Endothelial cell of umbilical vein (primary cell): ENCODE results near the gene MTF2. TPM values are rescaled to one million over a fixed set of nuclear protein-coding genes. Genes with fewer than 3 reads are reported as not detected.

ENCODE experiments used
- BruUV-seq: library from RNA; stranded (reverse); fragments of 400-500 nt; replicated peaks from 2 replicates; lab custom pipeline; 2021; lab: Mats Ljungman, UMichigan
- CTCF ChIA-PET: fragments of 300-600, 350-600 bp; sonication (Branson Sonifier 250); formaldehyde crosslinking; loops from one replicate; lab custom pipeline; 2021; ENCODE audit warnings: antibody characterized with exemption, inconsistent platforms; lab: Charles Lee
- POLR2A ChIA-PET: fragments of 300-600, 350-600 bp; sonication (Branson Sonifier 250); formaldehyde crosslinking; loops from one replicate; lab custom pipeline; 2021; ENCODE audit warnings: antibody characterized with exemption, inconsistent platforms; lab: Charles Lee
- DNase-seq: peaks from one replicate; pipeline ENCODE4 v3.0.0-alpha.2; 2011; ENCODE audit warnings: low read depth, low spot score
- FAIRE-seq: peaks from 2 replicates; lab custom pipeline; 2011; peaks lifted over from hg19 to GRCh38; lab: Jason Lieb, UNC
- H2AFZ ChIP-seq: 2 replicates; pipeline ENCODE4 v1.6.0; 2012; ENCODE audit warnings: low read depth, low read length, control low read depth, inconsistent platforms
- H3K27ac ChIP-seq: 2 replicates; pipeline ENCODE4 v1.5.1; 2011; ENCODE audit warnings: low read depth, mild to moderate bottlenecking, control low read depth, low read length, moderate library complexity; ENCODE audit not compliant: insufficient read depth
- H3K27me3 ChIP-seq, 2 experiments: 2 replicates each; pipeline versions ENCODE4 v1.6.0 to v1.6.1; 2011; ENCODE audit warnings: low read length in 2 of 2, mixed read lengths in 1 of 2; ENCODE audit not compliant: control insufficient read depth in 2 of 2, insufficient read depth in 2 of 2
- H3K36me3 ChIP-seq, 2 experiments: 2 replicates in 1 of 2; 3 replicates in 1 of 2; pipeline ENCODE4 v1.5.1; 2011; ENCODE audit warnings: low read length in 2 of 2, mild to moderate bottlenecking in 1 of 2, moderate library complexity in 1 of 2; ENCODE audit not compliant: control insufficient read depth in 2 of 2, insufficient read depth in 2 of 2; ENCODE audit errors: extremely low read depth in 1 of 2
- H3K4me1 ChIP-seq: 3 replicates; pipeline ENCODE4 v1.5.1; 2011; ENCODE audit warnings: mild to moderate bottlenecking, low read length; ENCODE audit not compliant: control insufficient read depth, insufficient read depth; ENCODE audit errors: extremely low read depth
- H3K4me2 ChIP-seq: 2 replicates; pipeline ENCODE4 v1.6.1; 2011; ENCODE audit warnings: low read length, control low read depth, mixed read lengths; ENCODE audit not compliant: insufficient read depth
- H3K4me3 ChIP-seq, 3 experiments: fragments of 200-600 bp in 1 of 3; sonication (generic), shearing (Covaris generic) in 1 of 3; replicated peaks in 1 of 3; 2 replicates each; pipeline ENCODE4 v1.5.1; 2011 to 2016; ENCODE audit warnings: control low read depth in 3 of 3, low read length in 3 of 3, mild to moderate bottlenecking in 2 of 3, inconsistent platforms in 1 of 3, low read depth in 1 of 3, moderate library complexity in 1 of 3; ENCODE audit not compliant: insufficient read depth in 1 of 3
- H3K79me2 ChIP-seq: 2 replicates; pipeline ENCODE4 v1.6.0; 2012; ENCODE audit warnings: low read length, inconsistent platforms; ENCODE audit not compliant: control insufficient read depth, insufficient read depth
- H3K9ac ChIP-seq: replicated peaks from 2 replicates; pipeline ENCODE3; 2011; ENCODE audit warnings: low read length, control low read depth; ENCODE audit not compliant: insufficient read depth; ENCODE audit errors: extremely low read depth
- H3K9me1 ChIP-seq: replicated peaks from 3 replicates; pipeline ENCODE4 v1.6.0; 2011; ENCODE audit warnings: mild to moderate bottlenecking, low read length; ENCODE audit not compliant: control insufficient read depth, insufficient read depth; ENCODE audit errors: extremely low read depth
- H3K9me3 ChIP-seq: replicated peaks from 2 replicates; pipeline ENCODE4 v1.5.1; 2012; ENCODE audit warnings: low read length, inconsistent platforms; ENCODE audit not compliant: control insufficient read depth, insufficient read depth
- H4K20me1 ChIP-seq: replicated peaks from 2 replicates; pipeline ENCODE3; 2011; ENCODE audit warnings: mild to moderate bottlenecking, low read length; ENCODE audit not compliant: control insufficient read depth, insufficient read depth; ENCODE audit errors: extremely low read depth
- CTCF ChIP-seq, 2 donors: IDR thresholded peaks; 1 replicate in 1 of 2; 2 replicates in 1 of 2; pipeline ENCODE4 v1.5.1; 2011; ENCODE audit warnings: low read length in 2 of 2, mild to moderate bottlenecking in 2 of 2, moderate library complexity in 2 of 2, control low read depth in 1 of 2, inconsistent platforms in 1 of 2, low read depth in 1 of 2; ENCODE audit not compliant: insufficient read depth in 1 of 2; ENCODE audit errors: extremely low read depth in 1 of 2
- EZH2 ChIP-seq: IDR thresholded peaks from 2 replicates; pipeline ENCODE4 v1.6.1; 2012; ENCODE audit warnings: borderline replicate concordance, low read depth, mild to moderate bottlenecking, moderate library complexity, low read length, inconsistent platforms; ENCODE audit not compliant: severe bottlenecking
- FOS ChIP-seq: IDR thresholded peaks from 2 replicates; pipeline ENCODE4 v1.6.1; 2011; ENCODE audit warnings: mild to moderate bottlenecking, low read length, moderate library complexity, borderline replicate concordance; ENCODE audit not compliant: insufficient read depth
- GATA2 ChIP-seq: IDR thresholded peaks from 2 replicates; pipeline ENCODE4 v1.7.0; 2011; ENCODE audit warnings: low read depth, mild to moderate bottlenecking, moderate library complexity, mixed read lengths, low read length; ENCODE audit not compliant: insufficient read length, insufficient read depth
- JUN ChIP-seq: IDR thresholded peaks from 2 replicates; pipeline ENCODE4 v1.6.1; 2011; ENCODE audit warnings: borderline replicate concordance, low read depth; ENCODE audit not compliant: insufficient read length, insufficient read depth
- MAX ChIP-seq: IDR thresholded peaks from 2 replicates; pipeline ENCODE4 v1.6.1; 2011; ENCODE audit not compliant: insufficient read depth, insufficient read length
- MYC ChIP-seq: IDR thresholded peaks from one replicate; pipeline ENCODE4 v1.6.1; 2011; ENCODE audit warnings: mild to moderate bottlenecking, low read depth, low read length
- POLR2A ChIP-seq: IDR thresholded peaks from 2 replicates; pipeline ENCODE4 v1.6.1; 2012; ENCODE audit warnings: low read depth, mild to moderate bottlenecking, control low read depth, low read length
- POLR2AphosphoS5 ChIP-seq: IDR thresholded peaks from 2 replicates; pipeline ENCODE4 v1.6.1; 2012; ENCODE audit warnings: low read depth, mild to moderate bottlenecking, control low read depth, low read length, moderate library complexity; ENCODE audit not compliant: insufficient read depth
- dilution Hi-C: fragments of 300-500 bp; cut with MboI; formaldehyde crosslinking; loops from one replicate; pipeline ENCODE4 v1.15.0; 2019; ENCODE audit warnings: low sequenced_read_pairs; ENCODE audit not compliant: extremely low pct_ligation_motif_present
- intact Hi-C: fragments of 100-400 bp; cut with micrococcal nuclease; formaldehyde crosslinking; loops from one replicate; pipeline ENCODE4 v1.10.0; 2022
- polyA plus RNA-seq, 4 experiments: library from polyadenylated mRNA; depleted of rRNA in 3 of 4; stranded (reverse) in 3 of 4; unstranded in 1 of 4; fragments of >200 nt; gene quantifications; 2 replicates each; pipeline versions ENCODE4 v1.2.1 to v1.2.3, GENCODE V29; 2011 to 2012; ENCODE audit warnings: missing spikeins in 1 of 4
- total RNA-seq: library from RNA; stranded (reverse); gene quantifications from 2 replicates; pipeline ENCODE4 v1.2.3, GENCODE V29; 2021

MTF2 gene
- total and polyA plus RNA-seq, 2 donors (not counting 3 experiments of a cell fraction or from before 2014, with no cell fraction given): 20.1 to 40.5 TPM

- dilution Hi-C loops: no loop called here
- POLR2A ChIA-PET: no interaction called here
Measured at GRCh38 chr1:93033029-93033428, 46.1 kb upstream of the MTF2 start.

GRCh38 chr1:93033785-93034184 lies 45.3 kb upstream of the MTF2 start:
- H3K36me3 ChIP-seq: no peaks in the 10 kb centered on the region
- H4K20me1 ChIP-seq: no peaks in the 10 kb centered on the region
- no peak overlapping the region for H3K4me2 ChIP-seq
- dilution Hi-C loops: no loop called here
- H3K9me3 ChIP-seq: no peaks in the 10 kb centered on the region
- no peak for TF ChIP-seq FOS
- no peak for TF ChIP-seq MAX
- no peak for TF ChIP-seq GATA2
- TF ChIP-seq POLR2AphosphoS5: no peak
- no peak for TF ChIP-seq EZH2
- no peak for TF ChIP-seq JUN
- no peak for TF ChIP-seq MYC
- TF ChIP-seq CTCF (IDR thresholded peaks at IDR 0.05; ENCODE audit: extremely low read depth in 1 of 2, insufficient read depth in 1 of 2, low read depth in 1 of 2, low read length in 2 of 2): no peak
- no peak for TF ChIP-seq POLR2A
- peaks cover 10 to 12% of the 10 kb centered on the region in 2 experiments for H3K27me3 ChIP-seq
- H3K4me1 ChIP-seq: no peaks in the 10 kb centered on the region
- no peak overlapping the region for H3K27ac ChIP-seq
- no TSS peak for BruUV-seq
- intact Hi-C loops: no loop called here
- no peak overlapping the region for H3K9ac ChIP-seq
- no peak overlapping the region for H3K4me3 ChIP-seq
- ChIA-PET POLR2A (no interaction called here), CTCF (interaction anchor here (0.7 to 0.9 kb wide), 2 partner anchors 9 to 29 kb away, joined by 4 read pairs; no protein-coding TSS in a partner anchor)
- DNase-seq (no peak), FAIRE-seq (no peak)
- H3K9me1 ChIP-seq: no peaks in the 10 kb centered on the region
- no peak overlapping the region for H2AFZ ChIP-seq
- H3K79me2 ChIP-seq: no peaks in the 10 kb centered on the region

More at GRCh38 chr1:93033029-93033428, 46.1 kb upstream of the MTF2 start:
- peaks cover 13 to 18% of the 10 kb centered on the region in 2 experiments for H3K27me3 ChIP-seq
- H2AFZ ChIP-seq: no peak overlapping the region
- H3K9me1 ChIP-seq: no peaks in the 10 kb centered on the region
- FAIRE-seq (no peak), DNase-seq (no peak)
- no peak overlapping the region for H3K4me2 ChIP-seq
- H4K20me1 ChIP-seq: no peaks in the 10 kb centered on the region
- H3K4me3 ChIP-seq: no peak overlapping the region
- no peaks in the 10 kb centered on the region for H3K4me1 ChIP-seq
- H3K79me2 ChIP-seq: no peaks in the 10 kb centered on the region
- BruUV-seq: no TSS peak
- CTCF ChIA-PET: interaction anchor here (1.0 kb wide), 1 partner anchor 10 kb away, joined by 3 read pairs; no protein-coding TSS in a partner anchor
- H3K9ac ChIP-seq: no peak overlapping the region
- TF ChIP-seq GATA2 (no peak), FOS (no peak), POLR2AphosphoS5 (no peak), MYC (no peak), JUN (no peak), MAX (no peak), EZH2 (no peak), POLR2A (no peak)
- no peaks in the 10 kb centered on the region for H3K36me3 ChIP-seq
- no peaks in the 10 kb centered on the region for H3K9me3 ChIP-seq
- intact Hi-C loops: no loop called here
- no peak overlapping the region for H3K27ac ChIP-seq
